ENCODE results near the gene OLFM1. TPM values are rescaled to one million over a fixed set of nuclear protein-coding genes. Genes with fewer than 3 reads are reported as not detected.

Gene OLFM1
- total and polyA plus RNA-seq, 2 of the 4 experiments (the other 2 are of a cell fraction): 0.36 to 0.38 TPM

- Histone ChIP-seq H3K14ac (replicated peaks; ENCODE audit: low read depth, low read length) (no peak overlapping the region), H4K5ac (ENCODE audit: low read depth, low read length) (no peak overlapping the region), H3K18ac (ENCODE audit: low read depth, low read length) (no peak overlapping the region), H2BK120ac (ENCODE audit: low read depth, low read length) (no peak overlapping the region), H3K9me1 (ENCODE audit: insufficient read depth, low read length) (0 out of 2 replicates have a peak, but pooled peaks cover 4% of the 10 kb centered on the region), H3K79me1 (ENCODE audit: low read depth in 1 of 2, low read length in 2 of 2) (no peaks in the 10 kb centered on the region), H3K4me1 (ENCODE audit: control insufficient read depth, insufficient read depth, low read length) (no peaks in the 10 kb centered on the region; the same call in 1 of the 2 replicates), H4K8ac (ENCODE audit: low read depth in 2 of 2, low read length in 2 of 2) (no peak overlapping the region), H2BK5ac (ENCODE audit: low read depth, low read length, poor library complexity, severe bottlenecking) (no peak overlapping the region), H3K4ac (ENCODE audit: low read depth, low read length) (no peak overlapping the region), H3K27ac (ENCODE audit: insufficient read depth, low read length) (no peak overlapping the region), H3K9me3 (ENCODE audit: control insufficient read depth, insufficient read depth, low read length) (no peaks in the 10 kb centered on the region), H2AFZ (replicated peaks; ENCODE audit: low read length, poor library complexity) (no peak overlapping the region), H2BK15ac (ENCODE audit: low read depth, low read length) (no peak overlapping the region), H3K56ac (ENCODE audit: extremely low read depth, insufficient read depth, low read length) (no peak overlapping the region), H3K4me3 (ENCODE audit: insufficient read depth, low read depth, low read length) (no peak overlapping the region), H4K91ac (ENCODE audit: insufficient read depth, low read depth, low read length) (no peak overlapping the region), H4K20me1 (ENCODE audit: insufficient read depth, low read length) (0 out of 2 replicates have a peak, but pooled peaks cover 5% of the 10 kb centered on the region), H2AK5ac (ENCODE audit: low read depth, low read length) (no peak overlapping the region), H3K23ac (ENCODE audit: low read depth, low read length) (no peak overlapping the region), H3K36me3 (ENCODE audit: control insufficient read depth, insufficient read depth, low read length) (no peaks in the 10 kb centered on the region), H2AK9ac (replicated peaks; ENCODE audit: low read depth, low read length, poor library complexity) (no peak overlapping the region), H3K9ac (ENCODE audit: low read depth, low read length) (no peak overlapping the region), H3K27me3 (ENCODE audit: control insufficient read depth, insufficient read depth, low read length) (peaks cover 33% of the 10 kb centered on the region), H2BK20ac (ENCODE audit: low read depth, low read length) (no peak overlapping the region), H3K4me2 (ENCODE audit: low read depth, low read length) (no peak overlapping the region)
- dilution Hi-C loops (cut with HindIII; ENCODE audit: low sequenced_read_pairs, unreplicated experiment) (no loop called here), intact Hi-C loops (cut with micrococcal nuclease) (no loop called here), in situ Hi-C loops (cut with MboI; ENCODE audit: low sequenced_read_pairs) (no loop called here)
- CTCF ChIA-PET: no interaction called here
- WGBS, 2 experiments (ENCODE audit: extremely low coverage in 2 of 2, insufficient read length in 1 of 2): 80% methylated on average over 2 of the region's 7 CpGs; no CpG with 5 or more reads in 1 of the 2 experiments
- POLR2A ChIA-PET (ENCODE audit: unreplicated experiment): no interaction called here
- no peak for TF ChIP-seq NFE2L2 (IDR thresholded peaks at IDR 0.05; ENCODE audit: low read depth, low read length)
- no peak for TF ChIP-seq CTCF (conservative IDR thresholded peaks at IDR 0.05; ENCODE audit: low read depth, low read length)
- TF ChIP-seq SMC3 (IDR thresholded peaks at IDR 0.05; ENCODE audit: low read depth, low read length): no peak
- TF ChIP-seq RFX5 (IDR thresholded peaks at IDR 0.05; ENCODE audit: low read depth, low read length): no peak
- TF ChIP-seq, protein P1, sequence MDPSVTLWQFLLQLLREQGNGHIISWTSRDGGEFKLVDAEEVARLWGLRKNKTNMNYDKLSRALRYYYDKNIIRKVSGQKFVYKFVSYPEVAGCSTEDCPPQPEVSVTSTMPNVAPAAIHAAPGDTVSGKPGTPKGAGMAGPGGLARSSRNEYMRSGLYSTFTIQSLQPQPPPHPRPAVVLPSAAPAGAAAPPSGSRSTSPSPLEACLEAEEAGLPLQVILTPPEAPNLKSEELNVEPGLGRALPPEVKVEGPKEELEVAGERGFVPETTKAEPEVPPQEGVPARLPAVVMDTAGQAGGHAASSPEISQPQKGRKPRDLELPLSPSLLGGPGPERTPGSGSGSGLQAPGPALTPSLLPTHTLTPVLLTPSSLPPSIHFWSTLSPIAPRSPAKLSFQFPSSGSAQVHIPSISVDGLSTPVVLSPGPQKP (IDR thresholded peaks at IDR 0.05; ENCODE audit: borderline replicate concordance, low read depth, low read length): no peak
- TF ChIP-seq, protein P2, sequence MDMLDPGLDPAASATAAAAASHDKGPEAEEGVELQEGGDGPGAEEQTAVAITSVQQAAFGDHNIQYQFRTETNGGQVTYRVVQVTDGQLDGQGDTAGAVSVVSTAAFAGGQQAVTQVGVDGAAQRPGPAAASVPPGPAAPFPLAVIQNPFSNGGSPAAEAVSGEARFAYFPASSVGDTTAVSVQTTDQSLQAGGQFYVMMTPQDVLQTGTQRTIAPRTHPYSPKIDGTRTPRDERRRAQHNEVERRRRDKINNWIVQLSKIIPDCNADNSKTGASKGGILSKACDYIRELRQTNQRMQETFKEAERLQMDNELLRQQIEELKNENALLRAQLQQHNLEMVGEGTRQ (IDR thresholded peaks at IDR 0.05; ENCODE audit: low read depth, low read length): no peak
- TF ChIP-seq RCOR1 (IDR thresholded peaks at IDR 0.05; ENCODE audit: insufficient replicate concordance, low read length): no peak
- no peak for TF ChIP-seq MAZ (IDR thresholded peaks at IDR 0.05; ENCODE audit: borderline replicate concordance, low read depth, low read length)
- no peak for TF ChIP-seq MXI1 (IDR thresholded peaks at IDR 0.05; ENCODE audit: borderline replicate concordance, low read depth, low read length)
- TF ChIP-seq POLR2A (IDR thresholded peaks at IDR 0.05; ENCODE audit: low read depth, low read length): no peak
- no peak for TF ChIP-seq BHLHE40 (IDR thresholded peaks at IDR 0.05; ENCODE audit: low read depth, low read length)
- no peak for TF ChIP-seq MAFK (IDR thresholded peaks at IDR 0.05; ENCODE audit: low read depth, low read length)
- no peak for TF ChIP-seq FOS (IDR thresholded peaks at IDR 0.05; ENCODE audit: low read depth, low read length)
- no peak for TF ChIP-seq RAD21 (IDR thresholded peaks at IDR 0.05; ENCODE audit: low read length)
- TF ChIP-seq CEBPB (IDR thresholded peaks at IDR 0.05; ENCODE audit: low read depth, low read length): no peak
- no peak for TF ChIP-seq CHD1 (IDR thresholded peaks at IDR 0.05; ENCODE audit: low read depth, low read length)
- ATAC-seq (ENCODE audit: low read depth) (no peak), DNase-seq (no peak)
- no TSS peak for BruUV-seq (replicated peaks)
These were observed 2.6 kb downstream of the OLFM1 start for GRCh38 chr9:135090081-135090480.

Measured in IMR-90 (cell line).